GM23338 (cell line): ENCODE measurements around the gene ARL15. TPM values are rescaled to one million over a fixed set of nuclear protein-coding genes. Genes with fewer than 3 reads are reported as not detected.

Experiments
- ATAC-seq: fragments of 200-7000 bp; cut with Tn5 transposase; 3 replicates; pipeline ENCODE4 v1.9.1; 2020
- DNase-seq: peaks from one replicate; pipeline ENCODE4 v3.0.0-alpha.2; 2015; ENCODE audit warnings: low spot score
- H2AFZ ChIP-seq: fragments of 200-600 bp; sonication (generic); 2 replicates; pipeline ENCODE4 v1.8.0; 2016; ENCODE audit warnings: antibody characterized with exemption, mild to moderate bottlenecking, moderate library complexity
- H3F3A ChIP-seq: fragments of 200-600 bp; sonication (generic); replicated peaks from 2 replicates; pipeline ENCODE4 v1.8.0; 2017; ENCODE audit warnings: antibody characterized with exemption, mixed run types, low read depth
- H3K27ac ChIP-seq: fragments of 200-600 bp; sonication (generic); 2 replicates; pipeline ENCODE4 v1.6.1; 2016; ENCODE audit warnings: low read depth
- H3K27me3 ChIP-seq: fragments of 200-600 bp; sonication (generic); 2 replicates; pipeline ENCODE4 v1.8.0; 2016; ENCODE audit warnings: mild to moderate bottlenecking, mixed run types, moderate library complexity; ENCODE audit not compliant: insufficient read depth
- H3K36me3 ChIP-seq: fragments of 200-600 bp; sonication (generic); 2 replicates; pipeline ENCODE4 v1.8.0; 2016; ENCODE audit warnings: mild to moderate bottlenecking; ENCODE audit not compliant: insufficient read depth
- H3K4me1 ChIP-seq: fragments of 200-600 bp; sonication (generic); 2 replicates; pipeline ENCODE4 v1.8.0; 2016; ENCODE audit warnings: mild to moderate bottlenecking, moderate library complexity; ENCODE audit not compliant: insufficient read depth
- H3K4me2 ChIP-seq: fragments of 200-600 bp; sonication (generic); 2 replicates; pipeline ENCODE4 v1.7.1; 2017; ENCODE audit warnings: mixed run types
- H3K4me3 ChIP-seq: fragments of 200-600 bp; sonication (generic); 2 replicates; pipeline ENCODE4 v1.6.1; 2016; ENCODE audit warnings: mixed run types
- H3K79me2 ChIP-seq: fragments of 200-600 bp; sonication (generic); replicated peaks from 2 replicates; pipeline ENCODE4 v1.8.0; 2017; ENCODE audit warnings: mild to moderate bottlenecking; ENCODE audit not compliant: insufficient read depth
- H3K9me2 ChIP-seq: fragments of 200-600 bp; sonication (generic); 2 replicates; pipeline ENCODE4 v1.8.0; 2017; ENCODE audit not compliant: insufficient read depth
- H4K20me1 ChIP-seq: fragments of 200-600 bp; sonication (generic); replicated peaks from 2 replicates; pipeline ENCODE4 v1.8.0; 2017; ENCODE audit warnings: mild to moderate bottlenecking; ENCODE audit not compliant: insufficient read depth
- H3K27ac Mint-ChIP-seq: 2 replicates; pipeline ENCODE4 v1.8.0; 2020; ENCODE audit warnings: inconsistent platforms, mild to moderate bottlenecking, moderate library complexity, mixed read lengths
- H3K27me3 Mint-ChIP-seq: 3 replicates; pipeline ENCODE4 v1.8.0; 2022; ENCODE audit warnings: low read depth, mild to moderate bottlenecking, moderate library complexity, mixed read lengths, inconsistent platforms; ENCODE audit not compliant: insufficient read depth, poor library complexity
- H3K36me3 Mint-ChIP-seq: 3 replicates; pipeline ENCODE4 v1.8.0; 2021; ENCODE audit warnings: low read depth, mild to moderate bottlenecking, inconsistent platforms, moderate library complexity, mixed read lengths
- H3K4me1 Mint-ChIP-seq: 3 replicates; pipeline ENCODE4 v1.8.0; 2020; ENCODE audit warnings: mild to moderate bottlenecking, inconsistent platforms, mixed read lengths
- H3K4me3 Mint-ChIP-seq: 3 replicates; pipeline ENCODE4 v1.8.0; 2021; ENCODE audit warnings: moderate library complexity, mild to moderate bottlenecking, inconsistent platforms, mixed read lengths
- H3K9me3 Mint-ChIP-seq: 3 replicates; pipeline ENCODE4 v1.8.0; 2020; ENCODE audit warnings: moderate library complexity, mild to moderate bottlenecking, inconsistent platforms, mixed read lengths
- ETS1 ChIP-seq: IDR thresholded peaks from 2 replicates; pipeline ENCODE4 v1.6.1; 2016; ENCODE audit warnings: antibody characterized with exemption
- EZH2 ChIP-seq: fragments of 200-600 bp; sonication (generic); IDR thresholded peaks from one replicate; pipeline ENCODE4 v1.8.0; 2017; ENCODE audit warnings: antibody characterized with exemption, mild to moderate bottlenecking, low read depth; ENCODE audit not compliant: unreplicated experiment
- EZH2phosphoT487 ChIP-seq: fragments of 200-600 bp; sonication (generic); IDR thresholded peaks from one replicate; pipeline ENCODE4 v1.8.1; 2018; ENCODE audit warnings: antibody characterized with exemption; ENCODE audit not compliant: unreplicated experiment
- JUNB ChIP-seq: IDR thresholded peaks from one replicate; pipeline ENCODE4 v1.6.1; 2016; ENCODE audit warnings: antibody characterized with exemption; ENCODE audit not compliant: unreplicated experiment
- REST ChIP-seq: IDR thresholded peaks from one replicate; pipeline ENCODE4 v1.6.1; 2018; ENCODE audit warnings: antibody characterized with exemption; ENCODE audit not compliant: unreplicated experiment
- STAT1 ChIP-seq: IDR thresholded peaks from one replicate; pipeline ENCODE4 v1.6.1; 2016; ENCODE audit warnings: antibody characterized with exemption; ENCODE audit not compliant: unreplicated experiment
- ZNF114 ChIP-seq: fragments of 250-450 bp; sonication (Bioruptor Pico); IDR thresholded peaks from 2 replicates; pipeline ENCODE4 v1.5.0; 2020; ENCODE audit warnings: mild to moderate bottlenecking, moderate library complexity
- ZNF331 ChIP-seq: fragments of 250-450 bp; sonication (Bioruptor Pico); IDR thresholded peaks from 2 replicates; pipeline ENCODE4 v1.5.0; 2020; ENCODE audit warnings: low read depth, mild to moderate bottlenecking, moderate library complexity
- ZNF462 ChIP-seq: fragments of 250-450 bp; sonication (Bioruptor Pico); IDR thresholded peaks from 2 replicates; pipeline ENCODE4 v1.5.0; 2020; ENCODE audit warnings: mild to moderate bottlenecking, moderate library complexity
- polyA plus RNA-seq: library from polyadenylated mRNA; unstranded; fragments of >200 nt; fragmentation: Nextera tagmentation; extraction: Ambion mirVana; gene quantifications from 2 replicates; pipeline ENCODE4 v1.2.1, GENCODE V29; 2016
- total RNA-seq: library from RNA; depleted of rRNA; stranded (reverse); fragments of >200 nt; shearing (Covaris generic); gene quantifications from 2 replicates; pipeline ENCODE4 v1.2.3, GENCODE V29; 2014
- TF ChIP-seq, protein P1 (sequence below), 2 experiments: fragments of 200-600 bp in 1 of 2; sonication (generic) in 1 of 2; conservative IDR thresholded peaks; 2 replicates each; pipeline versions ENCODE4 v1.5.1 to v1.6.1; 2016 to 2017; ENCODE audit warnings: antibody characterized with exemption in 2 of 2, low read depth in 2 of 2, mild to moderate bottlenecking in 2 of 2, moderate library complexity in 1 of 2

Gene ARL15
- total and polyA plus RNA-seq, 2 experiments from 2014 or later, result 13.0 to 54.0 TPM

DNA sequence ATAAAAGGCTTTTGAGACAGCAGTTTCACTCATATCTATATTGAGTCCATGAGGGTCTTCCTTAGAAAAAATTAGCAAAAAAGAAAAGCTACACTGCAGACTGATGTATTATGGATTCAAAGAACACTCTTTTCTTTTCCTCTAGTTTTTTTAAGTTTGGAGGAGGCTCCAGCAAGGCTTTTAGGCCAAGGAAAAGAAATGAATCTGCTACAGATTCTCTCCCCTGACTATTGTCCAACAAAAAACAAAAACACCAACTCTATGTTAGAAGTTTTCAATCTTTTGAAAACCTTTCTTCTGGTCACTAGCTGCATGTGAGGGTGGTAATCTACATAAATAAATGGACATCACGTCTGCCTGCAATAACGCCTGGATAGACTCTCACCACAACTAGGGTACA, 310.4 kb downstream of the ARL15 start:
- ATAC-seq (no peak), DNase-seq (no peak)
- Mint-ChIP-seq H3K36me3 (peaks cover 3% of the 10 kb centered on the region; the same call in 1 of the 3 replicates), H3K27me3 (no peaks in the 10 kb centered on the region), H3K4me1 (peaks cover 34% of the 10 kb centered on the region), H3K4me3 (no peak overlapping the region), H3K9me3 (no peaks in the 10 kb centered on the region), H3K27ac (no peak overlapping the region)
- Histone ChIP-seq H3K9me2 (no peaks in the 10 kb centered on the region), H3K4me2 (no peak overlapping the region), H3K27me3 (no peaks in the 10 kb centered on the region), H3K27ac (no peak overlapping the region), H2AFZ (no peak overlapping the region), H3K36me3 (no peaks in the 10 kb centered on the region), H4K20me1 (no peaks in the 10 kb centered on the region), H3K79me2 (no peaks in the 10 kb centered on the region), H3F3A (no peaks in the 10 kb centered on the region), H3K4me1 (peaks cover 33% of the 10 kb centered on the region), H3K4me3 (no peak overlapping the region)
- TF ChIP-seq STAT1, result no peak
- TF ChIP-seq EZH2, result no peak
- no peak for TF ChIP-seq EZH2phosphoT487
- no peak for TF ChIP-seq ZNF462
- TF ChIP-seq REST, result no peak
- TF ChIP-seq JUNB, result no peak
- no peak for TF ChIP-seq ETS1
- no peak for TF ChIP-seq ZNF331
- no peak for TF ChIP-seq ZNF114 (CRISPR knock-in tag)
- TF ChIP-seq, protein P1, sequence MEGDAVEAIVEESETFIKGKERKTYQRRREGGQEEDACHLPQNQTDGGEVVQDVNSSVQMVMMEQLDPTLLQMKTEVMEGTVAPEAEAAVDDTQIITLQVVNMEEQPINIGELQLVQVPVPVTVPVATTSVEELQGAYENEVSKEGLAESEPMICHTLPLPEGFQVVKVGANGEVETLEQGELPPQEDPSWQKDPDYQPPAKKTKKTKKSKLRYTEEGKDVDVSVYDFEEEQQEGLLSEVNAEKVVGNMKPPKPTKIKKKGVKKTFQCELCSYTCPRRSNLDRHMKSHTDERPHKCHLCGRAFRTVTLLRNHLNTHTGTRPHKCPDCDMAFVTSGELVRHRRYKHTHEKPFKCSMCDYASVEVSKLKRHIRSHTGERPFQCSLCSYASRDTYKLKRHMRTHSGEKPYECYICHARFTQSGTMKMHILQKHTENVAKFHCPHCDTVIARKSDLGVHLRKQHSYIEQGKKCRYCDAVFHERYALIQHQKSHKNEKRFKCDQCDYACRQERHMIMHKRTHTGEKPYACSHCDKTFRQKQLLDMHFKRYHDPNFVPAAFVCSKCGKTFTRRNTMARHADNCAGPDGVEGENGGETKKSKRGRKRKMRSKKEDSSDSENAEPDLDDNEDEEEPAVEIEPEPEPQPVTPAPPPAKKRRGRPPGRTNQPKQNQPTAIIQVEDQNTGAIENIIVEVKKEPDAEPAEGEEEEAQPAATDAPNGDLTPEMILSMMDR (conservative IDR thresholded peaks at IDR 0.05; ENCODE audit: low read depth in 2 of 2), result no peak
